GM12892 (cell line): ENCODE data around the gene VIL1.

ENCODE experiments used
- DNase-seq: peaks from one replicate; pipeline ENCODE4 v3.0.0; 2011; ENCODE audit not compliant: insufficient read length
- FAIRE-seq: peaks from 2 replicates; lab custom pipeline; 2011; peaks lifted over from hg19 to GRCh38; lab: Jason Lieb, UNC
- POLR2A ChIP-seq: IDR thresholded peaks from 2 replicates; pipeline ENCODE4 v1.6.1; 2011; ENCODE audit warnings: low read depth, low read length, control low read depth
- POLR2AphosphoS5 ChIP-seq: IDR thresholded peaks from 2 replicates; pipeline ENCODE4 v1.6.1; 2011; ENCODE audit warnings: low read depth, low read length, control low read depth
- TAF1 ChIP-seq: IDR thresholded peaks from 2 replicates; pipeline ENCODE4 v1.6.1; 2011; ENCODE audit warnings: low read depth, mild to moderate bottlenecking, control low read depth, low read length, borderline replicate concordance

VIL1 gene

GRCh38 chr2:218501665-218502064 is 82.7 kb downstream of the VIL1 start:
- FAIRE-seq: no peak
- TF ChIP-seq POLR2AphosphoS5: no peak
- TF ChIP-seq POLR2A: no peak
- no peak for TF ChIP-seq TAF1
- no peak for DNase-seq
